ENCODE data around the gene ETV2.
"Not testable (repeated sequence)": the region's sequence is repeated elsewhere in the genome, so short reads cannot be mapped to it uniquely, and the experiment has no call there.

The ETV2 gene

GRCh38 chr19:35641515-35642151 lies at the start of gene ETV2:
Gene ETV2, plus strand, starts transcription at chr19:35641745. Its CDS starts 716 bp downstream, at chr19:35642461.
- no peak for DNase-seq (ENCODE audit: low read depth)

GRCh38 chr19:35592226-35592625 lies 49.3 kb upstream of the ETV2 start:
- no peak for DNase-seq (ENCODE audit: low read depth)

- not testable (repeated sequence) for DNase-seq (ENCODE audit: low read depth)
Observed at GRCh38 chr19:35595026-35595425, 46.5 kb upstream of the ETV2 start.

GRCh38 chr19:35595928-35596327 lies 45.6 kb upstream of the ETV2 start:
- no peak for DNase-seq (ENCODE audit: low read depth)

- no peak for DNase-seq (ENCODE audit: low read depth)
Observed at GRCh38 chr19:35596366-35596999, 45.1 kb upstream of the ETV2 start.

GRCh38 chr19:35601971-35602370 lies 39.6 kb upstream of the ETV2 start:
- DNase-seq (ENCODE audit: low read depth) = no peak

- not testable (repeated sequence) for DNase-seq (ENCODE audit: low read depth)
Observed at GRCh38 chr19:35604436-35604835, 37.1 kb upstream of the ETV2 start.

GRCh38 chr19:35607170-35607569 lies 34.4 kb upstream of the ETV2 start:
- not testable (repeated sequence) for DNase-seq (ENCODE audit: low read depth)

GRCh38 chr19:35607661-35608060 lies 33.9 kb upstream of the ETV2 start:
- DNase-seq (ENCODE audit: low read depth) = no peak

- DNase-seq (ENCODE audit: low read depth) = no peak
Observed at GRCh38 chr19:35608251-35608650, 33.3 kb upstream of the ETV2 start.

- DNase-seq (ENCODE audit: low read depth) = no peak
Observed at GRCh38 chr19:35609851-35610353, 31.6 kb upstream of the ETV2 start.

GRCh38 chr19:35612224-35612558 lies 29.4 kb upstream of the ETV2 start:
- no peak for DNase-seq (ENCODE audit: low read depth)

- DNase-seq (ENCODE audit: low read depth) = peak; percentile 94
Observed at GRCh38 chr19:35612559-35613321, 28.8 kb upstream of the ETV2 start, which contains the start of gene HAUS5. Gene HAUS5, plus strand, starts transcription at chr19:35612735. Its CDS starts 60 bp downstream, at chr19:35612795.

GRCh38 chr19:35613574-35613973 lies 28.0 kb upstream of the ETV2 start:
- DNase-seq (ENCODE audit: low read depth) = no peak

GRCh38 chr19:35615036-35615435 lies 26.5 kb upstream of the ETV2 start:
- DNase-seq (ENCODE audit: low read depth) = no peak

- DNase-seq (ENCODE audit: low read depth) = no peak
Observed at GRCh38 chr19:35618857-35619256, 22.7 kb upstream of the ETV2 start.

- DNase-seq (ENCODE audit: low read depth) = no peak
Observed at GRCh38 chr19:35619290-35619923, 22.1 kb upstream of the ETV2 start.

GRCh38 chr19:35620001-35620400 lies 21.5 kb upstream of the ETV2 start:
- DNase-seq (ENCODE audit: low read depth) = no peak

GRCh38 chr19:35621708-35622107 lies 19.8 kb upstream of the ETV2 start:
- no peak for DNase-seq (ENCODE audit: low read depth)

- no peak for DNase-seq (ENCODE audit: low read depth)
Observed at GRCh38 chr19:35622750-35623149, 18.8 kb upstream of the ETV2 start.

- no peak for DNase-seq (ENCODE audit: low read depth)
Observed at GRCh38 chr19:35623327-35624010, 18.1 kb upstream of the ETV2 start.

GRCh38 chr19:35628264-35628564 lies 13.3 kb upstream of the ETV2 start:
- no peak for DNase-seq (ENCODE audit: low read depth)

All from stimulated activated CD8-positive, alpha-beta memory T cell treated with anti-CD3 and anti-CD28 coated beads, Interleukin-7, amount 100 ng/mL, for 24 hours (primary cell).